PC-9 (cell line): ENCODE measurements around the gene CMIP. TPM values are rescaled to one million over a fixed set of nuclear protein-coding genes. Genes with fewer than 3 reads are reported as not detected.
A peak's percentile ranks its signal among the peaks of the same experiment; 100 is the strongest.
"Not testable (repeated sequence)": the region's sequence is repeated elsewhere in the genome, so short reads cannot be mapped to it uniquely, and the experiment has no call there.

Experiments used
- BruUV-seq: library from RNA; stranded (reverse); fragments of 400-500 nt; replicated peaks from 2 replicates; lab custom pipeline; 2021; lab: Mats Ljungman, UMichigan
- CTCF ChIA-PET: fragments of 300-600 bp; sonication (Branson Sonifier 250); formaldehyde crosslinking; loops from one replicate; lab custom pipeline; 2022; ENCODE audit warnings: antibody characterized with exemption; lab: Charles Lee
- POLR2A ChIA-PET: fragments of 300-600 bp; sonication (Branson Sonifier 250); formaldehyde crosslinking; loops from one replicate; lab custom pipeline; 2022; ENCODE audit warnings: antibody characterized with exemption; ENCODE audit not compliant: unreplicated experiment; lab: Charles Lee
- DNase-seq, 2 experiments: peaks; one replicate each; pipeline versions ENCODE4 v3.0.0 to v3.0.0-alpha.2; 2015 to 2022; ENCODE audit warnings: mixed read lengths in 1 of 2
- H2AFZ ChIP-seq: fragments of 200-600 bp; sonication (generic); 2 replicates; pipeline ENCODE4 v1.8.1; 2017; ENCODE audit warnings: antibody characterized with exemption
- H3F3A ChIP-seq: fragments of 200-600 bp; sonication (generic); 2 replicates; pipeline ENCODE4 v1.8.1; 2017; ENCODE audit warnings: antibody characterized with exemption, mild to moderate bottlenecking, low read depth; ENCODE audit not compliant: insufficient read depth
- H3K27ac ChIP-seq: fragments of 200-600 bp; sonication (generic); 2 replicates; pipeline ENCODE4 v1.6.1; 2016; ENCODE audit warnings: mixed run types
- H3K27me3 ChIP-seq: fragments of 200-600 bp; sonication (generic); 2 replicates; pipeline ENCODE4 v1.6.1; 2016; ENCODE audit warnings: low read depth, mixed run types; ENCODE audit not compliant: insufficient read depth
- H3K36me3 ChIP-seq: fragments of 200-600 bp; sonication (generic); 2 replicates; pipeline ENCODE4 v1.6.1; 2016; ENCODE audit warnings: low read depth, mixed run types
- H3K4me1 ChIP-seq: fragments of 200-600 bp; sonication (generic); replicated peaks from 2 replicates; pipeline ENCODE4 v1.6.1; 2016; ENCODE audit warnings: mixed run types; ENCODE audit not compliant: insufficient read depth
- H3K4me2 ChIP-seq: fragments of 200-600 bp; sonication (generic); 2 replicates; pipeline ENCODE4 v1.6.1; 2017; ENCODE audit warnings: mixed run types
- H3K4me3 ChIP-seq: fragments of 200-600 bp; sonication (generic); 2 replicates; pipeline ENCODE4 v1.6.1; 2016; ENCODE audit warnings: mixed run types
- H3K79me2 ChIP-seq: fragments of 200-600 bp; sonication (generic); 2 replicates; pipeline ENCODE4 v1.6.1; 2017; ENCODE audit warnings: low read depth, mixed run types
- H3K9me2 ChIP-seq: fragments of 200-600 bp; sonication (generic); 2 replicates; pipeline ENCODE4 v1.8.1; 2017; ENCODE audit warnings: mild to moderate bottlenecking; ENCODE audit not compliant: insufficient read depth
- H3K9me3 ChIP-seq: fragments of 200-600 bp; sonication (generic); 2 replicates; pipeline ENCODE4 v1.8.1; 2016; ENCODE audit warnings: low read depth; ENCODE audit not compliant: insufficient read depth
- H4K20me1 ChIP-seq: fragments of 200-600 bp; sonication (generic); 2 replicates; pipeline ENCODE4 v1.8.1; 2017; ENCODE audit not compliant: insufficient read depth
- CTCF ChIP-seq: fragments of 200-600 bp; sonication (generic); conservative IDR thresholded peaks from 2 replicates; pipeline ENCODE4 v1.6.1; 2017; ENCODE audit warnings: mixed run types, antibody characterized with exemption, mild to moderate bottlenecking, moderate library complexity
- EZH2 ChIP-seq: fragments of 200-600 bp; sonication (generic); IDR thresholded peaks from 2 replicates; pipeline ENCODE4 v1.8.0; 2017; ENCODE audit warnings: antibody characterized with exemption, low read depth
- intact Hi-C: fragments of 100-400 bp; cut with micrococcal nuclease; formaldehyde crosslinking; loops from one replicate; pipeline ENCODE4 v1.10.0; 2022; ENCODE audit not compliant: unreplicated experiment
- total RNA-seq: library from RNA; stranded (reverse); gene quantifications from 2 replicates; pipeline ENCODE4 v1.2.3, GENCODE V29; 2021

Gene CMIP
- total RNA-seq, 1 experiment from 2014 or later = 96.6 TPM

- H2AFZ ChIP-seq = no peak overlapping the region
- H3F3A ChIP-seq = peaks cover 20% of the 10 kb centered on the region
- no peaks in the 10 kb centered on the region for H3K9me2 ChIP-seq
- peak overlapping the region; percentile 61 for H3K4me2 ChIP-seq
- no peak overlapping the region for H3K4me3 ChIP-seq
- ChIA-PET POLR2A (no interaction called here), CTCF (interaction anchor here (0.6 kb wide), 1 partner anchor 24 kb away, joined by 5 read pairs; the partner anchor contains the start of gene CMIP)
- BruUV-seq = no TSS peak
- H3K4me1 ChIP-seq = peaks cover 17% of the 10 kb centered on the region
- no peak for DNase-seq
- peak overlapping the region; percentile 71 for H3K27ac ChIP-seq
- H3K79me2 ChIP-seq = no peaks in the 10 kb centered on the region
- TF ChIP-seq CTCF = no peak
- TF ChIP-seq EZH2 = no peak
- no peaks in the 10 kb centered on the region for H3K9me3 ChIP-seq
- H4K20me1 ChIP-seq = no peaks in the 10 kb centered on the region
- H3K36me3 ChIP-seq = no peaks in the 10 kb centered on the region
- H3K27me3 ChIP-seq = no peaks in the 10 kb centered on the region
- intact Hi-C loops = loop anchor here (1.0 kb wide), 1 partner anchor 14 kb away; no protein-coding TSS in a partner anchor
These were observed 23.5 kb upstream of the CMIP start for GRCh38 chr16:81421126-81421525.

- no peaks in the 10 kb centered on the region for H3K9me2 ChIP-seq
- peak overlapping the region; percentile 61 for H3K4me2 ChIP-seq
- intact Hi-C loops = loop anchor here (1.0 kb wide), 1 partner anchor 14 kb away; no protein-coding TSS in a partner anchor
- no peak overlapping the region for H3K4me3 ChIP-seq
- ChIA-PET CTCF (interaction anchor here (0.6 kb wide), 1 partner anchor 23 kb away, joined by 5 read pairs; the partner anchor contains the start of gene CMIP), POLR2A (no interaction called here)
- H3K79me2 ChIP-seq = no peaks in the 10 kb centered on the region
- DNase-seq = peak; percentile 93 to 94
- TF ChIP-seq EZH2 (no peak), CTCF (no peak)
- H3K9me3 ChIP-seq = no peaks in the 10 kb centered on the region
- no peak overlapping the region for H2AFZ ChIP-seq
- H3F3A ChIP-seq = peaks cover 20% of the 10 kb centered on the region
- no peaks in the 10 kb centered on the region for H3K36me3 ChIP-seq
- no peaks in the 10 kb centered on the region for H3K27me3 ChIP-seq
- no peaks in the 10 kb centered on the region for H4K20me1 ChIP-seq
- H3K4me1 ChIP-seq = peaks cover 17% of the 10 kb centered on the region
- BruUV-seq = no TSS peak
- peak overlapping the region; percentile 71 for H3K27ac ChIP-seq
These were observed 23.1 kb upstream of the CMIP start for GRCh38 chr16:81421536-81421935.

GRCh38 chr16:81422153-81422552 is 22.5 kb upstream of the CMIP start:
- Histone ChIP-seq H3K27ac (peak overlapping the region; percentile 71), H3K4me2 (peak overlapping the region; percentile 61), H3F3A (peaks cover 20% of the 10 kb centered on the region), H3K4me1 (peaks cover 17% of the 10 kb centered on the region)
- H3K36me3 ChIP-seq, H4K20me1 ChIP-seq, H2AFZ ChIP-seq, H3K27me3 ChIP-seq, H3K9me3 ChIP-seq, CTCF ChIA-PET, H3K4me3 ChIP-seq, DNase-seq, H3K79me2 ChIP-seq, POLR2A ChIA-PET, H3K9me2 ChIP-seq, BruUV-seq, intact Hi-C loops: not testable (repeated sequence)
